H9 (cell line): ENCODE data around the gene PHF21A. TPM values are rescaled to one million over a fixed set of nuclear protein-coding genes. Genes with fewer than 3 reads are reported as not detected.
A peak's percentile ranks its signal among the peaks of the same experiment; 100 is the strongest.

Experiments
- DNase-seq: peaks from one replicate; pipeline ENCODE4 v3.0.0-alpha.2; 2017
- H2AFZ ChIP-seq: one replicate; pipeline ENCODE4 v1.6.1; 2013; ENCODE audit warnings: mild to moderate bottlenecking, low read length, control low read depth, moderate library complexity
- H2AK5ac ChIP-seq: 2 replicates; pipeline ENCODE4 v1.6.1; 2013; ENCODE audit warnings: low read length, control low read depth, mixed read lengths; ENCODE audit not compliant: insufficient read length
- H2BK120ac ChIP-seq: one replicate; pipeline ENCODE4 v1.6.1; 2013; ENCODE audit warnings: low read depth, mild to moderate bottlenecking, low read length, control low read depth, inconsistent platforms; ENCODE audit not compliant: poor library complexity, severe bottlenecking
- H2BK12ac ChIP-seq: 2 replicates; pipeline ENCODE4 v1.6.1; 2013; ENCODE audit warnings: low read length, control low read depth, mixed read lengths, low read depth; ENCODE audit not compliant: insufficient read length
- H2BK15ac ChIP-seq: 2 replicates; pipeline ENCODE4 v1.6.1; 2013; ENCODE audit warnings: low read depth, low read length, control low read depth
- H2BK20ac ChIP-seq: one replicate; pipeline ENCODE4 v1.6.1; 2013; ENCODE audit warnings: low read depth, mild to moderate bottlenecking, low read length, control low read depth, inconsistent platforms; ENCODE audit not compliant: poor library complexity, severe bottlenecking
- H2BK5ac ChIP-seq: 2 replicates; pipeline ENCODE4 v1.6.1; 2013; ENCODE audit warnings: low read length, control low read depth, mixed read lengths; ENCODE audit not compliant: insufficient read length
- H3K14ac ChIP-seq: 2 replicates; pipeline ENCODE4 v1.6.1; 2013; ENCODE audit warnings: low read length, control low read depth; ENCODE audit not compliant: insufficient read depth
- H3K18ac ChIP-seq: 2 replicates; pipeline ENCODE4 v1.6.1; 2013; ENCODE audit warnings: low read depth, mild to moderate bottlenecking, mixed read lengths, low read length, control low read depth; ENCODE audit not compliant: insufficient read length
- H3K23ac ChIP-seq: 2 replicates; pipeline ENCODE4 v1.6.1; 2013; ENCODE audit warnings: low read length, control low read depth, mixed read lengths, low read depth; ENCODE audit not compliant: insufficient read length
- H3K23me2 ChIP-seq: 2 replicates; pipeline ENCODE4 v1.6.1; 2013; ENCODE audit warnings: low read depth, mild to moderate bottlenecking, mixed read lengths, low read length, control low read depth; ENCODE audit not compliant: insufficient read length, poor library complexity, severe bottlenecking
- H3K27ac ChIP-seq: 2 replicates; pipeline ENCODE4 v1.5.1; 2013; ENCODE audit warnings: low read length, control low read depth, mixed read lengths, low read depth; ENCODE audit not compliant: insufficient read length
- H3K27me3 ChIP-seq: 2 replicates; pipeline ENCODE4 v1.6.1; 2013; ENCODE audit warnings: low read length, control low read depth, inconsistent platforms; ENCODE audit not compliant: insufficient read depth
- H3K4ac ChIP-seq: 2 replicates; pipeline ENCODE4 v1.6.1; 2013; ENCODE audit warnings: low read depth, mild to moderate bottlenecking, control low read depth, inconsistent platforms, low read length, moderate library complexity
- H3K4me1 ChIP-seq: 2 replicates; pipeline ENCODE4 v1.6.1; 2013; ENCODE audit warnings: low read length, control low read depth, inconsistent platforms; ENCODE audit not compliant: insufficient read depth
- H3K4me2 ChIP-seq: 2 replicates; pipeline ENCODE4 v1.6.1; 2013; ENCODE audit warnings: low read length, control low read depth, mixed read lengths; ENCODE audit not compliant: insufficient read length, insufficient read depth
- H3K56ac ChIP-seq: 2 replicates; pipeline ENCODE4 v1.6.1; 2013; ENCODE audit warnings: low read depth, mild to moderate bottlenecking, mixed read lengths, low read length, control low read depth; ENCODE audit not compliant: insufficient read length
- H3K79me1 ChIP-seq: 2 replicates; pipeline ENCODE4 v1.6.1; 2013; ENCODE audit warnings: low read depth, mild to moderate bottlenecking, moderate library complexity, low read length, control low read depth, inconsistent platforms; ENCODE audit not compliant: insufficient read depth, poor library complexity, severe bottlenecking
- H3K79me2 ChIP-seq: 2 replicates; pipeline ENCODE4 v1.6.1; 2013; ENCODE audit warnings: low read length, control low read depth, inconsistent platforms; ENCODE audit not compliant: insufficient read depth
- H3K9ac ChIP-seq: 2 replicates; pipeline ENCODE4 v1.6.1; 2013; ENCODE audit warnings: low read length, control low read depth, mixed read lengths; ENCODE audit not compliant: insufficient read length; ENCODE audit errors: extremely low read depth
- H3K9me3 ChIP-seq: one replicate; pipeline ENCODE4 v1.6.1; 2013; ENCODE audit warnings: low read depth, low read length, inconsistent platforms; ENCODE audit not compliant: control insufficient read depth
- H3T11ph ChIP-seq: one replicate; pipeline ENCODE4 v1.6.1; 2013; ENCODE audit warnings: mild to moderate bottlenecking, low read length, control low read depth, inconsistent platforms
- H4K20me1 ChIP-seq: one replicate; pipeline ENCODE4 v1.6.1; 2013; ENCODE audit not compliant: control insufficient read depth, insufficient read length, insufficient read depth
- H4K5ac ChIP-seq: 2 replicates; pipeline ENCODE4 v1.6.1; 2013; ENCODE audit warnings: low read depth, mild to moderate bottlenecking, mixed read lengths, low read length, control low read depth; ENCODE audit not compliant: insufficient read length
- H4K8ac ChIP-seq: replicated peaks from 2 replicates; pipeline ENCODE4 v1.6.1; 2013; ENCODE audit warnings: low read length, control low read depth, mixed read lengths, low read depth; ENCODE audit not compliant: insufficient read length
- H4K91ac ChIP-seq: 2 replicates; pipeline ENCODE4 v1.6.1; 2013; ENCODE audit warnings: low read depth, mild to moderate bottlenecking, moderate library complexity, mixed read lengths, low read length, control low read depth; ENCODE audit not compliant: insufficient read length
- H3K27ac Mint-ChIP-seq, 3 experiments: 2 replicates in 2 of 3; 3 replicates in 1 of 3; pipeline ENCODE4 v1.8.0; 2020 to 2021; ENCODE audit warnings: mixed read lengths in 3 of 3, mild to moderate bottlenecking in 1 of 3, moderate library complexity in 1 of 3
- H3K27me3 Mint-ChIP-seq: 2 replicates; pipeline ENCODE4 v1.8.0; 2021; ENCODE audit warnings: low read depth, mild to moderate bottlenecking, moderate library complexity, mixed read lengths
- H3K36me3 Mint-ChIP-seq, 3 experiments: 2 replicates in 2 of 3; 3 replicates in 1 of 3; pipeline ENCODE4 v1.8.0; 2020 to 2021; ENCODE audit warnings: low read depth in 3 of 3, mixed read lengths in 3 of 3; ENCODE audit not compliant: insufficient read depth in 1 of 3
- H3K4me1 Mint-ChIP-seq, 2 experiments: 2 replicates each; pipeline ENCODE4 v1.8.0; 2020; ENCODE audit warnings: mixed read lengths in 2 of 2
- H3K4me3 Mint-ChIP-seq, 2 experiments: 2 replicates in 1 of 2; 3 replicates in 1 of 2; pipeline ENCODE4 v1.8.0; 2020 to 2021; ENCODE audit warnings: mild to moderate bottlenecking in 2 of 2, mixed read lengths in 2 of 2, moderate library complexity in 1 of 2
- H3K9me3 Mint-ChIP-seq, 2 experiments: 2 replicates in 1 of 2; 3 replicates in 1 of 2; pipeline ENCODE4 v1.8.0; 2020; ENCODE audit warnings: mild to moderate bottlenecking in 2 of 2, mixed read lengths in 2 of 2, moderate library complexity in 1 of 2
- CTCF ChIP-seq: fragments of 200-600 bp; sonication (generic); conservative IDR thresholded peaks from 3 replicates; pipeline ENCODE4 v1.8.0; 2021; ENCODE audit warnings: antibody characterized with exemption, mild to moderate bottlenecking
- WGBS: extraction: QIAGEN DNeasy Blood & Tissue Kit; methylation state at CpG from one replicate; pipeline ENCODE4 v1.1.7; 2013; ENCODE audit warnings: missing lambda C conversion rate, low lambda C conversion rate, mixed read lengths; ENCODE audit not compliant: insufficient read length; ENCODE audit errors: extremely low coverage; 5-methylcytosine and 5-hydroxymethylcytosine counted together
- total RNA-seq: library from RNA; stranded (reverse); gene quantifications from 2 replicates; pipeline ENCODE4 v1.2.1, GENCODE V29; 2021

Gene PHF21A
- total RNA-seq, 1 experiment from 2014 or later, result 33.8 TPM

- no peaks in the 10 kb centered on the region for H3K23me2 ChIP-seq
- no peaks in the 10 kb centered on the region for H3K9me3 Mint-ChIP-seq
- no peaks in the 10 kb centered on the region for H3K79me2 ChIP-seq
- peak overlapping the region in 2 of 3 experiments; percentile 80 to 96; a peak in 4 of 7 replicates for H3K27ac Mint-ChIP-seq
- H3K23ac ChIP-seq, result no peak overlapping the region
- TF ChIP-seq CTCF, result no peak
- no peak overlapping the region for H3K56ac ChIP-seq
- no peak overlapping the region for H3K18ac ChIP-seq
- no peak overlapping the region for H2BK12ac ChIP-seq
- no peak overlapping the region for H3K4me3 Mint-ChIP-seq
- no peak overlapping the region for H2BK20ac ChIP-seq
- peaks cover 7% of the 10 kb centered on the region for H3K4me1 ChIP-seq
- no peak overlapping the region for H2BK15ac ChIP-seq
- H2BK120ac ChIP-seq, result no peak overlapping the region
- no peak overlapping the region for H2BK5ac ChIP-seq
- no peak overlapping the region for H3K14ac ChIP-seq
- DNase-seq, result no peak
- H3K9me3 ChIP-seq, result no peaks in the 10 kb centered on the region
- no CpG with 5 or more reads among the region's 1 CpG for WGBS
- H3K4me2 ChIP-seq, result no peak overlapping the region
- no peaks in the 10 kb centered on the region for H3K27me3 Mint-ChIP-seq
- no peak overlapping the region for H2AFZ ChIP-seq
- no peaks in the 10 kb centered on the region for H3K27me3 ChIP-seq
- H3K4ac ChIP-seq, result no peak overlapping the region
- no peaks in the 10 kb centered on the region for H3K36me3 Mint-ChIP-seq
- H2AK5ac ChIP-seq, result no peak overlapping the region
- H3T11ph ChIP-seq, result no peak overlapping the region
- peaks cover 32 to 34% of the 10 kb centered on the region in 2 experiments for H3K4me1 Mint-ChIP-seq
- H3K27ac ChIP-seq, result no peak overlapping the region
- no peaks in the 10 kb centered on the region for H4K20me1 ChIP-seq
- no peaks in the 10 kb centered on the region for H3K79me1 ChIP-seq
- H4K8ac ChIP-seq, result no peak overlapping the region
- no peak overlapping the region for H4K91ac ChIP-seq
- H4K5ac ChIP-seq, result no peak overlapping the region
- no peak overlapping the region for H3K9ac ChIP-seq
These were observed 136.0 kb downstream of the PHF21A start for GRCh38 chr11:45985212-45985611.
